HG02885 (cell line): ENCODE measurements around the gene ASS1.
"Not testable (repeated sequence)": the region's sequence is repeated elsewhere in the genome, so short reads cannot be mapped to it uniquely, and the experiment has no call there.

Experiments used
- ATAC-seq: cut with Tn5 transposase; IDR thresholded peaks from one replicate; pipeline ENCODE4 v1.9.1; 2021; ENCODE audit warnings: mild to moderate bottlenecking; ENCODE audit not compliant: unreplicated experiment, poor library complexity

ASS1 gene

GRCh38 chr9:130444565-130445221 is at the start of gene ASS1:
TSS of gene ASS1 (plus strand) at chr9:130444961. CDS start at chr9:130452229, 7,268 bp downstream.
- ATAC-seq, result no peak

- ATAC-seq, result no peak
Measured at GRCh38 chr9:130395810-130396435, 48.8 kb upstream of the ASS1 start.

GRCh38 chr9:130396581-130396980 is 48.2 kb upstream of the ASS1 start:
- no peak for ATAC-seq

- no peak for ATAC-seq
Measured at GRCh38 chr9:130398487-130399240, 46.1 kb upstream of the ASS1 start.

GRCh38 chr9:130399768-130400167 is 45.0 kb upstream of the ASS1 start:
- ATAC-seq, result no peak

GRCh38 chr9:130400870-130401269 is 43.9 kb upstream of the ASS1 start:
- ATAC-seq, result no peak

GRCh38 chr9:130401742-130402141 is 43.0 kb upstream of the ASS1 start:
- ATAC-seq, result not testable (repeated sequence)

GRCh38 chr9:130402243-130402642 is 42.5 kb upstream of the ASS1 start:
- no peak for ATAC-seq

GRCh38 chr9:130402645-130403440 is 41.9 kb upstream of the ASS1 start:
- ATAC-seq, result no peak

- no peak for ATAC-seq
Measured at GRCh38 chr9:130405657-130406257, 39.0 kb upstream of the ASS1 start.

- no peak for ATAC-seq
Measured at GRCh38 chr9:130406278-130406895, 38.4 kb upstream of the ASS1 start.

- no peak for ATAC-seq
Measured at GRCh38 chr9:130407916-130408663, 36.7 kb upstream of the ASS1 start.

- ATAC-seq, result no peak
Measured at GRCh38 chr9:130408669-130409068, 36.1 kb upstream of the ASS1 start.

GRCh38 chr9:130409246-130409645 is 35.5 kb upstream of the ASS1 start:
- ATAC-seq, result no peak

GRCh38 chr9:130410443-130410842 is 34.3 kb upstream of the ASS1 start:
- no peak for ATAC-seq

GRCh38 chr9:130411566-130411915 is 33.2 kb upstream of the ASS1 start:
- no peak for ATAC-seq

- ATAC-seq, result no peak
Measured at GRCh38 chr9:130414081-130414731, 30.6 kb upstream of the ASS1 start.

GRCh38 chr9:130414910-130415746 is 29.6 kb upstream of the ASS1 start:
- no peak for ATAC-seq
